ENCODE results near the gene PTPRG.

- TF ChIP-seq POLR2A (IDR thresholded peaks at IDR 0.05; ENCODE audit: low read length) = no peak
- TF ChIP-seq GATA1 (IDR thresholded peaks at IDR 0.05; ENCODE audit: low read depth, low read length) = no peak
Measured at GRCh38 chr3:61868499-61868898, 307.1 kb downstream of the PTPRG start.
